Endothelial cell of umbilical vein (primary cell): Measurements from ENCODE around the gene GNB1. TPM values are rescaled to one million over a fixed set of nuclear protein-coding genes. Genes with fewer than 3 reads are reported as not detected.
A peak's percentile ranks its signal among the peaks of the same experiment; 100 is the strongest.

Source experiments
- BruUV-seq: library from RNA; stranded (reverse); fragments of 400-500 nt; replicated peaks from 2 replicates; lab custom pipeline; 2021; lab: Mats Ljungman, UMichigan
- CTCF ChIA-PET: fragments of 300-600, 350-600 bp; sonication (Branson Sonifier 250); formaldehyde crosslinking; loops from one replicate; lab custom pipeline; 2021; ENCODE audit warnings: antibody characterized with exemption, inconsistent platforms; lab: Charles Lee
- POLR2A ChIA-PET: fragments of 300-600, 350-600 bp; sonication (Branson Sonifier 250); formaldehyde crosslinking; loops from one replicate; lab custom pipeline; 2021; ENCODE audit warnings: antibody characterized with exemption, inconsistent platforms; lab: Charles Lee
- DNase-seq: peaks from one replicate; pipeline ENCODE4 v3.0.0-alpha.2; 2011; ENCODE audit warnings: low read depth, low spot score
- FAIRE-seq: peaks from 2 replicates; lab custom pipeline; 2011; peaks lifted over from hg19 to GRCh38; lab: Jason Lieb, UNC
- H2AFZ ChIP-seq: 2 replicates; pipeline ENCODE4 v1.6.0; 2012; ENCODE audit warnings: low read depth, low read length, control low read depth, inconsistent platforms
- H3K27ac ChIP-seq: 2 replicates; pipeline ENCODE4 v1.5.1; 2011; ENCODE audit warnings: low read depth, mild to moderate bottlenecking, control low read depth, low read length, moderate library complexity; ENCODE audit not compliant: insufficient read depth
- H3K27me3 ChIP-seq, 2 experiments: 2 replicates each; pipeline versions ENCODE4 v1.6.0 to v1.6.1; 2011; ENCODE audit warnings: low read length in 2 of 2, mixed read lengths in 1 of 2; ENCODE audit not compliant: control insufficient read depth in 2 of 2, insufficient read depth in 2 of 2
- H3K36me3 ChIP-seq, 2 experiments: 2 replicates in 1 of 2; 3 replicates in 1 of 2; pipeline ENCODE4 v1.5.1; 2011; ENCODE audit warnings: low read length in 2 of 2, mild to moderate bottlenecking in 1 of 2, moderate library complexity in 1 of 2; ENCODE audit not compliant: control insufficient read depth in 2 of 2, insufficient read depth in 2 of 2; ENCODE audit errors: extremely low read depth in 1 of 2
- H3K4me1 ChIP-seq: 3 replicates; pipeline ENCODE4 v1.5.1; 2011; ENCODE audit warnings: mild to moderate bottlenecking, low read length; ENCODE audit not compliant: control insufficient read depth, insufficient read depth; ENCODE audit errors: extremely low read depth
- H3K4me2 ChIP-seq: 2 replicates; pipeline ENCODE4 v1.6.1; 2011; ENCODE audit warnings: low read length, control low read depth, mixed read lengths; ENCODE audit not compliant: insufficient read depth
- H3K4me3 ChIP-seq, 3 experiments: fragments of 200-600 bp in 1 of 3; sonication (generic), shearing (Covaris generic) in 1 of 3; replicated peaks in 1 of 3; 2 replicates each; pipeline ENCODE4 v1.5.1; 2011 to 2016; ENCODE audit warnings: control low read depth in 3 of 3, low read length in 3 of 3, mild to moderate bottlenecking in 2 of 3, inconsistent platforms in 1 of 3, low read depth in 1 of 3, moderate library complexity in 1 of 3; ENCODE audit not compliant: insufficient read depth in 1 of 3
- H3K79me2 ChIP-seq: 2 replicates; pipeline ENCODE4 v1.6.0; 2012; ENCODE audit warnings: low read length, inconsistent platforms; ENCODE audit not compliant: control insufficient read depth, insufficient read depth
- H3K9ac ChIP-seq: replicated peaks from 2 replicates; pipeline ENCODE3; 2011; ENCODE audit warnings: low read length, control low read depth; ENCODE audit not compliant: insufficient read depth; ENCODE audit errors: extremely low read depth
- H3K9me1 ChIP-seq: replicated peaks from 3 replicates; pipeline ENCODE4 v1.6.0; 2011; ENCODE audit warnings: mild to moderate bottlenecking, low read length; ENCODE audit not compliant: control insufficient read depth, insufficient read depth; ENCODE audit errors: extremely low read depth
- H3K9me3 ChIP-seq: replicated peaks from 2 replicates; pipeline ENCODE4 v1.5.1; 2012; ENCODE audit warnings: low read length, inconsistent platforms; ENCODE audit not compliant: control insufficient read depth, insufficient read depth
- H4K20me1 ChIP-seq: replicated peaks from 2 replicates; pipeline ENCODE3; 2011; ENCODE audit warnings: mild to moderate bottlenecking, low read length; ENCODE audit not compliant: control insufficient read depth, insufficient read depth; ENCODE audit errors: extremely low read depth
- EZH2 ChIP-seq: IDR thresholded peaks from 2 replicates; pipeline ENCODE4 v1.6.1; 2012; ENCODE audit warnings: borderline replicate concordance, low read depth, mild to moderate bottlenecking, moderate library complexity, low read length, inconsistent platforms; ENCODE audit not compliant: severe bottlenecking
- FOS ChIP-seq: IDR thresholded peaks from 2 replicates; pipeline ENCODE4 v1.6.1; 2011; ENCODE audit warnings: mild to moderate bottlenecking, low read length, moderate library complexity, borderline replicate concordance; ENCODE audit not compliant: insufficient read depth
- GATA2 ChIP-seq: IDR thresholded peaks from 2 replicates; pipeline ENCODE4 v1.7.0; 2011; ENCODE audit warnings: low read depth, mild to moderate bottlenecking, moderate library complexity, mixed read lengths, low read length; ENCODE audit not compliant: insufficient read length, insufficient read depth
- JUN ChIP-seq: IDR thresholded peaks from 2 replicates; pipeline ENCODE4 v1.6.1; 2011; ENCODE audit warnings: borderline replicate concordance, low read depth; ENCODE audit not compliant: insufficient read length, insufficient read depth
- MYC ChIP-seq: IDR thresholded peaks from one replicate; pipeline ENCODE4 v1.6.1; 2011; ENCODE audit warnings: mild to moderate bottlenecking, low read depth, low read length
- POLR2A ChIP-seq: IDR thresholded peaks from 2 replicates; pipeline ENCODE4 v1.6.1; 2012; ENCODE audit warnings: low read depth, mild to moderate bottlenecking, control low read depth, low read length
- POLR2AphosphoS5 ChIP-seq: IDR thresholded peaks from 2 replicates; pipeline ENCODE4 v1.6.1; 2012; ENCODE audit warnings: low read depth, mild to moderate bottlenecking, control low read depth, low read length, moderate library complexity; ENCODE audit not compliant: insufficient read depth
- dilution Hi-C: fragments of 300-500 bp; cut with MboI; formaldehyde crosslinking; loops from one replicate; pipeline ENCODE4 v1.15.0; 2019; ENCODE audit warnings: low sequenced_read_pairs; ENCODE audit not compliant: extremely low pct_ligation_motif_present
- intact Hi-C: fragments of 100-400 bp; cut with micrococcal nuclease; formaldehyde crosslinking; loops from one replicate; pipeline ENCODE4 v1.10.0; 2022
- polyA plus RNA-seq, 4 experiments: library from polyadenylated mRNA; depleted of rRNA in 3 of 4; stranded (reverse) in 3 of 4; unstranded in 1 of 4; fragments of >200 nt; gene quantifications; 2 replicates each; pipeline versions ENCODE4 v1.2.1 to v1.2.3, GENCODE V29; 2011 to 2012; ENCODE audit warnings: missing spikeins in 1 of 4
- total RNA-seq: library from RNA; stranded (reverse); gene quantifications from 2 replicates; pipeline ENCODE4 v1.2.3, GENCODE V29; 2021
- TF ChIP-seq, protein P1 (sequence below): IDR thresholded peaks from 2 replicates; pipeline ENCODE4 v1.6.1; 2011; ENCODE audit not compliant: insufficient read depth, insufficient read length
- TF ChIP-seq, protein P2 (sequence below), 2 donors: IDR thresholded peaks; 1 replicate in 1 of 2; 2 replicates in 1 of 2; pipeline ENCODE4 v1.5.1; 2011; ENCODE audit warnings: low read length in 2 of 2, mild to moderate bottlenecking in 2 of 2, moderate library complexity in 2 of 2, control low read depth in 1 of 2, inconsistent platforms in 1 of 2, low read depth in 1 of 2; ENCODE audit not compliant: insufficient read depth in 1 of 2; ENCODE audit errors: extremely low read depth in 1 of 2

The GNB1 gene
- total and polyA plus RNA-seq, 2 donors (not counting 3 experiments of a cell fraction or from before 2014, with no cell fraction given), result 501 to 529 TPM

DNA sequence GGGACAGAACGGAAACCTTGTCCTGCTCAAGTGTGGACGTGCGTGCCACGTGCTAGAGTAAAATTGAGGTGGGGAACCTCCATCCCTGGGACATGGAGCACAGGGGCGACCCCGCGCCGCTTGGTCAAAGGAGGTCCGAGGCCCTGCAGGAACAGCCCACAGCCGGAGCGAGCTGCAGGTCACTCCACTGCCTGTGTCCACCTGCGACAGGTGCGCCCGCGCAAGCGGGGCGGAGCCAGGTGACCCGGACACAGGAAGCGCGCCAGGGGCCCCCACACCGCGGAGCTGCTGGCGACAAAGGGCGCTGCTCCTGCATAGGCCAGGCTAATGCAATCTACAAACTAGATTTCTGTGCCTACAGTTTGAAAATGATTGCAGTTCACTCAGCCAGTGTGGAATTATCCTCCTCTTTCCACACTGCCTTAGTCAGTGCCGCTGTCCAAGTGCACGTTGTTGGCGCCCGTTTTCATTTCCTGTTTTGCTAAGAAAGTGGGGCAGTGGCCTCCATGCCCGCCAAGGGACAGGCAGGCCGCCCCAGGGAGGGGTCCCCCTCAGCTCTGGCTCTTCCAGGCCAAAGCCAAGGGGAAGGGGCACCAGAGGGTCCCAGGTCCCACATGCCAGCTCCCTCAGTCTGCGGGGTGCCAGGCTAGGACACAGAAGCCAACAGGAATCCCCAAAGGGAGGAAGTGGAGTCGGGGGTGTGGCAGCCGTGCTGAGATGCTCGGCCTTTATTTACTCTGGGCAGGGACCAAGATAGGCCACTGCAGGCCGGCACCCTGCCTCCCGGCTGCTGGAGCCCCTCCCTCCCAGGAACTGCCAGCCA, 108.3 kb downstream of the GNB1 start:
- Histone ChIP-seq H3K9me3 (no peaks in the 10 kb centered on the region), H2AFZ (no peak overlapping the region), H3K9ac (no peak overlapping the region), H3K79me2 (peaks cover 4% of the 10 kb centered on the region), H3K4me1 (peaks cover 13% of the 10 kb centered on the region), H3K4me3 (no peak overlapping the region), H3K27ac (no peak overlapping the region), H3K4me2 (peak overlapping the region; percentile 18), H3K27me3 (no peaks in the 10 kb centered on the region), H3K36me3 (peaks cover 7 to 26% of the 10 kb centered on the region in 2 experiments), H4K20me1 (peaks cover 3% of the 10 kb centered on the region), H3K9me1 (no peaks in the 10 kb centered on the region)
- dilution Hi-C loops (no loop called here), intact Hi-C loops (no loop called here)
- no TSS peak for BruUV-seq
- peak; percentile 69 for FAIRE-seq
- CTCF ChIA-PET, result interaction anchor here (1.8 kb wide), 1 partner anchor 123 kb away, joined by 11 read pairs; no protein-coding TSS in a partner anchor
- POLR2A ChIA-PET, result no interaction called here
- TF ChIP-seq, protein P1, sequence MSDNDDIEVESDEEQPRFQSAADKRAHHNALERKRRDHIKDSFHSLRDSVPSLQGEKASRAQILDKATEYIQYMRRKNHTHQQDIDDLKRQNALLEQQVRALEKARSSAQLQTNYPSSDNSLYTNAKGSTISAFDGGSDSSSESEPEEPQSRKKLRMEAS, result peak; percentile 10
- TF ChIP-seq GATA2, result no peak
- no peak for TF ChIP-seq JUN
- no peak for TF ChIP-seq MYC
- no peak for TF ChIP-seq EZH2
- TF ChIP-seq POLR2A, result peak; percentile 43
- TF ChIP-seq, protein P2, sequence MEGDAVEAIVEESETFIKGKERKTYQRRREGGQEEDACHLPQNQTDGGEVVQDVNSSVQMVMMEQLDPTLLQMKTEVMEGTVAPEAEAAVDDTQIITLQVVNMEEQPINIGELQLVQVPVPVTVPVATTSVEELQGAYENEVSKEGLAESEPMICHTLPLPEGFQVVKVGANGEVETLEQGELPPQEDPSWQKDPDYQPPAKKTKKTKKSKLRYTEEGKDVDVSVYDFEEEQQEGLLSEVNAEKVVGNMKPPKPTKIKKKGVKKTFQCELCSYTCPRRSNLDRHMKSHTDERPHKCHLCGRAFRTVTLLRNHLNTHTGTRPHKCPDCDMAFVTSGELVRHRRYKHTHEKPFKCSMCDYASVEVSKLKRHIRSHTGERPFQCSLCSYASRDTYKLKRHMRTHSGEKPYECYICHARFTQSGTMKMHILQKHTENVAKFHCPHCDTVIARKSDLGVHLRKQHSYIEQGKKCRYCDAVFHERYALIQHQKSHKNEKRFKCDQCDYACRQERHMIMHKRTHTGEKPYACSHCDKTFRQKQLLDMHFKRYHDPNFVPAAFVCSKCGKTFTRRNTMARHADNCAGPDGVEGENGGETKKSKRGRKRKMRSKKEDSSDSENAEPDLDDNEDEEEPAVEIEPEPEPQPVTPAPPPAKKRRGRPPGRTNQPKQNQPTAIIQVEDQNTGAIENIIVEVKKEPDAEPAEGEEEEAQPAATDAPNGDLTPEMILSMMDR (IDR thresholded peaks at IDR 0.05; ENCODE audit: extremely low read depth in 1 of 2, insufficient read depth in 1 of 2, low read depth in 1 of 2, low read length in 2 of 2), result no peak
- peak; percentile 64 for TF ChIP-seq POLR2AphosphoS5
- no peak for TF ChIP-seq FOS
- DNase-seq, result peak; percentile 67
